GM18519 (cell line): ENCODE measurements around the gene TSPAN6.
A peak's percentile ranks its signal among the peaks of the same experiment; 100 is the strongest.

ENCODE experiments used
- ATAC-seq: cut with Tn5 transposase; IDR thresholded peaks from one replicate; pipeline ENCODE4 v1.9.1; 2021; ENCODE audit warnings: mild to moderate bottlenecking, moderate library complexity; ENCODE audit not compliant: unreplicated experiment, low FRiP score

TSPAN6 gene

DNA sequence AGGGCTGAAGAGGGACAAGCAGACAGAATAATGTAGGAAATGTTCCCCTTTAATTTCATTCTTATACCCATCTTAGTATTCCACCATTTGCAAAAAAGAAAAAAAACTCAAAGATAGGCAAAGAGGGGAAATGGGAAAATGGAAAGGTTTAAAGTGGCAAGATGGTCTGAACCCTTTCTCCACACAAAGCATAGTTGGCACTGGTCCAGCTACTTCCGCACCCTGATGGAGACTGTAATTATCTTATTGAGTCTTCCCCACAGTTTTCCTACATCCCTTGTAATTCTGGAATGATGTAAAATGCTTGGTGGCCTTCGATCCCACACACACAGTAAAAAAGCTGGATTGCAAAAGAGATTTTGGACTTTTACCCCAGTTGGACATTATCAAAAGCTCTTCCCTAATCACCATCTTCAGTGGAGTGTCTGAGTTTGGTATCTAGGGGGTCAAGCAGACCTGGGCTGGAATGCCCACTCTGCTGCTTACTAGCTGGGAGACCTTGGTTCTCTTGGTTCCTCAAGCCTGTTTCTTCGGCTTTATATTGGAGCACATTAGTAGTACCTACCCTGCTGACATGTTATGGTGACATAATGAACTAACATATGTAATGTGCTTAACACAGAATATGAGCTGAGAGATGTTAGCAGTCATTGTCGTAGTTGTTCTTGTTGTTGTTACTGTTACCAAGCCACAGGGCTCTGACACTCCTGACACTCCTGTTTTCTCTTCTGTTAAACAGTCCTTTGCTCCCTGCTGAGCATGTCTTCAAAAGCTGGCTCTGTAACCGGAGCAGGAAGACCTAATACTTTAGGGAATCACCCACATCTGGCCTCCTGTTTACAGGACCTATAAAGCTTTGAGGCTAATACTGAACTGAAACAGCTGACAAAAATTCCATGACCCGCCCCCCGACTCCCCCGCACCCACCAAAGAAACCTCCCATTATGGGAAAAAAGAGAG, 12.1 kb upstream of the TSPAN6 start:
- no peak for ATAC-seq

DNA sequence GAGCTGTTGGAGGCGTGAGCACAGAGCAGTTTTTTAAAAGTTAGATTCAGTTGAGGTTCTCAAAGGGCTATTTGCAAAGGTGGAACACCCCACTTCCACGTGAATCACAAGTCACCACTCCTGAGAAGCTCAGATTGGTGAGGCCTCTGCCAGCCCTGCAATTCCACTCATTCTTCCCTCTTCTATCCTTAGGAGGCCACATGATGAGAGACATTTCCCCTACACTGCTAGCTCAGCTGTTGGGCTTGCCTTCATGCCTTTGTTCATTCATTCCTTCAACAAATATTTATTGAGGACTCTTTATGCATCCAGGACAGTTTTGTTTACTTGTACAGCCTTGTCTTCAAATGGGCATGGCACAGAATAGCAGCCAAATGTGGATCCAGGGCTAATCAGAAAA, 11.1 kb upstream of the TSPAN6 start:
- no peak for ATAC-seq

DNA sequence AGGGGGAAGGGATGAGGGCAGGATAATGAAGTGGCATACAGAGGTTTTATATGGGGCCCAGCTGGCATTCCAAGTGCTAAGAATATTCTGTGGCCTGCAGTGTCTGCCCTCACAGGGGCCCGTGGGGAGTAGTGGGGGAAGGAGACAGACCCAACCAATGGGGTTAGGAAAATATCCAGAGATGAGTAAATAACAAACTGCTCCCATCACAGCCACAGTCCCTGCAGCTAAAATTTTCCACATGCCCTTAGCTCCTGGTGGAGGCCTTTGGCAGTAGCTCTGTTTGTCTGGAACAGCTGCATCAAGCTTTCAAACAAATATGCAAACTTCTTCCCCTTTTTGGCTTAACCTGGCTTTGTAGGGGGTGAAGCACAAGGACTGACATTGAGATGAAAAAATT, 10.5 kb upstream of the TSPAN6 start:
- no peak for ATAC-seq

DNA sequence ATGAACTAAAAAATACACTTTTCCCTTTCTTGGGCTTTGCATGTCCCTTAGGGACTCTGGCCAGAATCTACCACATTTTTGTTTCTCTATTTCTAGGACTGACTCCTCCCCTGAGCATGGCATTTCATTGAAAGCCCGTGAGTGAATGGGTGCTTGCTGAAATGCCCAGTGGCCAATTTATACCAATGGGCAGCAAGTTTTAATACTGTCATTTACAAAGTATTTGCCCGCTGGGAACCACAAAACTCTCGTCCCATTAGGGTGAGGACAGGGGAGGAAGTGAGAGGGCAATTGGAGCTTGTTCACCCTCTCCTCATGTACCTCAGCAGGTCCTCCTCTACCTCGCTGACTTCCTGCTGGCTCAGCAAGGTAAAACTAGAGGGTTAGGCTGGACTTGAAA, 8.5 kb upstream of the TSPAN6 start:
- no peak for ATAC-seq

DNA sequence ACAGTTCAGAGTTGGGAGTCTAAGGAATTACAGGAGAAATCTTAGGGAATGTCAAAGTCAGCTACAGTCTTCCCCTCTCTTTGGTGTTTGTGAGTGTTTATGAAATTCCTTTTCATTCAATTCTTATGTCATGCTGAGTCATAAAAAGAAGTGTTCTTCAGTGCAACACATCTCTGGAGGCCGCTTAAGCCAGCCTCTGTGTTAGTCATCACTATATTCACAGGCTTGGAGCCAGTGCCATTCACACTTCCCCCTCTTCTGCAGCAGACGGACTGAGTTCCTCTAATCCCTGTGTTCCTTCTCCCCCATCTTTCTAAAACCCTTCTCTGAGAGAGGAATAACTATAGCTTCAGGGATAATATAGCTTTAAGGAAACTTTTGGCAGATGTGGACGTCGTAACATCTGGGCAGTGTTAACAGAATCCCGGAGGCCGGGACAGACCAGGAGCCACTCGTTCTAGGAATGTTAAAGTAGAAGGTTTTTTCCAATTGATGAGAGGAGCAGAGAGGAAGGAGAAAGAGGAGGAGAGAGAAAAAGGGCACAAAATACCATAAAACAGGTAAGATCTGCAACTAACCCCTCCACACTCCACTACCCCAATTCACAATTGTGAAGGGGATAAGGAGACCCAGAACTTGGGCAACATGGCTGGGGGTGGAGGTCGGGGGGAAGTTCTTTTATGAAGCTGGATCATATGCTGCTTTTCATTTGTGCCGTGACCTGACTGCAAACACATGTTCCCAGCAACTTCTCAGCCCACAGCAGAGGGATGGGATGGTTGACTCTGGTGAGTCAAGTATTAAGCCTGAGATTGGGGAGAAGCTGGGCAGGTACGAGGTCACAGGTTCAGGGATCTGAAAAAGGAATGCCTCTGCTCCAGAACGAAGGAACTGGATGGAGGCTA, 7.6 kb upstream of the TSPAN6 start, which contains the start of gene SRPX2:
TSS of gene SRPX2 (plus strand) at position 244 of the 905 bp plus-strand sequence. CDS start 2,124 bp downstream, outside the sequence.
- peak; percentile 44 for ATAC-seq

- ATAC-seq = no peak
These were observed 6.6 kb upstream of the TSPAN6 start for GRCh38 chrX:100643212-100643611.

DNA sequence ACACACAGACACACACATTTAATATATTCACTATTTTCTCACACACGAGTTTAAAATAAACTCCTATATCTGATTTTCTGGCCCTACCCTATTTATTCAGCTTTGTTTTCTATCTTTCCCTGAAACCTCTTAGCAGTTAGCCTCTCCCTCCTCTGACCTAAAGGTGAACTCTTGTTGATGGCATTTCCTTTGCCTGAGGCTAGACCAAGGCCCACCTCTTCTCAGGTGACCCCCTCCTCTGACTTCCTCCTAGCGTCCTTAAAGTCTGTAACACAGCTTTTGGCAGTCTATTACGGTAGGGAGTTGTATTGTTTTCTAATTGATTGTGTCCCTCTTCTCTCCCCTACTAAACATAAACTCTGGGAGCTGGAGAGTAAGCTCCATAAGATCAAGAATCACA, 5.7 kb upstream of the TSPAN6 start:
- ATAC-seq = no peak

- no peak for ATAC-seq
These were observed 651 bp downstream of the TSPAN6 start for GRCh38 chrX:100635989-100636320.

DNA sequence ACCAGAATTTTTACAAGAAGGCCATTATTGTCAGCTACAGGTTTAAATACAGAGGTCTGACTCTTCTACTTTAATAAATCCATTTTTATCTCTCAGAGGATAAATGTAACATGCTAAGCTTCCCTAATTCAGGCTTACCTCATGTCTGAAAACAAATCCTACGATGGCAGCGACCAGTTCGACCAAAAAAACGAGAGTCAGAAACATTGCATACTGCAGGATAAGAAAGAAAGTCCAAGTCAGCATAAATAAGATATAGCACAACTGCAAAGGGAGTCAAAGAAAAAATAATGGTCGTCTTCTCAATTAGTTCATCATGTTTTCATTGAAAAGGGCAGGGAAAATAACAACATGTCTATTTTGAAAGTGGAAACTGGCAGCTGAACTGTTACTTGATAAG, 1.6 kb downstream of the TSPAN6 start:
- no peak for ATAC-seq

GRCh38 chrX:100625985-100626491, 10.6 kb downstream of the TSPAN6 start:
- peak; percentile 92 for ATAC-seq

- no peak for ATAC-seq
These were observed 13.6 kb downstream of the TSPAN6 start for GRCh38 chrX:100623001-100623400.

GRCh38 chrX:100615005-100615404, 21.6 kb downstream of the TSPAN6 start:
- peak; percentile 98 for ATAC-seq

GRCh38 chrX:100611951-100612350, 24.7 kb downstream of the TSPAN6 start:
- ATAC-seq = no peak

DNA sequence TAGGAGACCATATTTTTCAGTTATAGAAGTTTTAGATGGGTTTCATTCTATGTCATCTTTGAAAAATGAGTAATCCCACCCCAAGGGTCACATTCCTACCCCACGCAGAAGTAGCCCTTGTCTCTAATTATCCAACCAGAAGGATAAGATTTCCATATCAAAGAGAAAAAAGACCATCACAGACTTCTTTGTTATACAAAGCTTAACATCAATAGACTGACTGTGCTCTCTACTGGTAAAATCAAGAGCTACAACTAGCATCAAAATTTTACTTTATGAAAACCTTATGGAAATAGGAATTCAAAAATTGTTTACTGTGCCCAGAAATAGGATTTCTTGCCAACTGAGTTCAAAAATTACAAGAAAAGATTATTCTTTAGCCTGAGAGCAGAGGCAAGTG, 27.0 kb downstream of the TSPAN6 start:
- ATAC-seq = no peak

GRCh38 chrX:100606753-100607152, 29.9 kb downstream of the TSPAN6 start:
- ATAC-seq = no peak

- ATAC-seq = no peak
These were observed 35.8 kb downstream of the TSPAN6 start for GRCh38 chrX:100600758-100601157.

DNA sequence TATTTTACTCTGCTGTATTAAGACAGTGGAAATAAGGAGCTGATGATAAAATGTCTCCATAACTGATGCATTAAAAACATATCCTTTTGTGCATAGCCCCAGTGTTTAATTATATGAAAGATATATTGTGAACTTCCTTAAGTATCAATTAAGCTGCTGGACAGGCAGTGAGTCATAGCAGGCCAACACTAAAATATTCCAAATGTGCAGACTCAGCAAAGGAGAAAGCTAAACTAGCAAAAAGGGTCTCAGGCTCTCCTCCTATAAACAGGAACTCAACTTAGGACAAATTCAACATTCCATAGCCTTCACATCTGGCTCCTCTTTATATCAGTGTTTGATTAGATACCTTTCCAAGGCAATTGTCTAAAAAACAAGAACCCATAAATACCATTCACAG, 36.3 kb downstream of the TSPAN6 start:
- no peak for ATAC-seq

DNA sequence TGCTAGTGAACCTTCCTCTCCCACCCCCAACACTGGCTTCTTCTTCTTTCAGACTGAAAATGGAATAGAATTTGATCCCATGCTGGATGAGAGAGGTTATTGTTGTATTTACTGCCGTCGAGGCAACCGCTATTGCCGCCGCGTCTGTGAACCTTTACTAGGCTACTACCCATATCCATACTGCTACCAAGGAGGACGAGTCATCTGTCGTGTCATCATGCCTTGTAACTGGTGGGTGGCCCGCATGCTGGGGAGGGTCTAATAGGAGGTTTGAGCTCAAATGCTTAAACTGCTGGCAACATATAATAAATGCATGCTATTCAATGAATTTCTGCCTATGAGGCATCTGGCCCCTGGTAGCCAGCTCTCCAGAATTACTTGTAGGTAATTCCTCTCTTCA, 37.1 kb downstream of the TSPAN6 start:
- no peak for ATAC-seq

GRCh38 chrX:100596601-100597000, 40.0 kb downstream of the TSPAN6 start:
- ATAC-seq = no peak

- no peak for ATAC-seq
These were observed 43.0 kb downstream of the TSPAN6 start for GRCh38 chrX:100593581-100593980.

DNA sequence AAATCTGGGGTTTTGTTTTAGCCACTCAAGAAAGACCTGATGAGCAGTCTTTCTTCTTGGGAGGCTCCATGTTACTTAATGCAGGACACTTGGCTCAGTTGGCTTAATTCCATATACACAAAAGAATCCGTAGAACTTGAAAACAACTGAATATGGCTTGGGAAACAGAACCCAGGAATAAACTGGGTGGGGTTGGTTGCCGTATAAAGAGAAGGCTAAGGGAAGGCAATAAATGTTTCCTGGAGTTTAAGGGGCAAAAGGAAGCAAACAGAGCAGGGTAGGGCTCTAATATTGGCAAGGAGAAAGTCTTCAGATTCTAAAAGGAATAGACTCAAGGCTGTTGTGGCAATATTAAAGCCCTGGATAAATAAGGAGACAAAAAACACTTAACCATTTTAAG, 43.5 kb downstream of the TSPAN6 start:
- ATAC-seq = no peak
